HEK293 (cell line): ENCODE results near the gene AKAP8L.
A peak's percentile ranks its signal among the peaks of the same experiment; 100 is the strongest.

ENCODE experiments used
- CTCF ChIA-PET: fragments of 350-600 bp; formaldehyde crosslinking; extraction: SDS; loops from one replicate; lab custom pipeline; 2021; ENCODE audit warnings: antibody characterized with exemption; lab: Yijun Ruan, JAX
- POLR2A ChIA-PET: fragments of 300-600 bp; formaldehyde crosslinking; extraction: SDS; loops from one replicate; lab custom pipeline; 2020; ENCODE audit warnings: antibody characterized with exemption, inconsistent platforms; lab: Yijun Ruan, JAX
- H3K27ac ChIP-seq: fragments of 200-500 bp; sonication (Bioruptor generic); 2 replicates; pipeline ENCODE4 v1.5.1; 2014; ENCODE audit warnings: low read depth, low read length, control low read depth, inconsistent platforms; ENCODE audit errors: extremely low read depth
- H3K36me3 ChIP-seq, 2 experiments: fragments of 200-500 bp in 1 of 2; sonication (Bioruptor generic) in 1 of 2; 1 replicate in 1 of 2; 2 replicates in 1 of 2; pipeline ENCODE4 v1.5.1; 2014 to 2017; ENCODE audit warnings: inconsistent platforms in 2 of 2, low read length in 2 of 2; ENCODE audit not compliant: control insufficient read depth in 2 of 2, insufficient read depth in 1 of 2
- H3K4me1 ChIP-seq: fragments of 200-500 bp; sonication (Bioruptor generic); 2 replicates; pipeline ENCODE4 v1.5.1; 2014; ENCODE audit warnings: mild to moderate bottlenecking, low read length, inconsistent platforms; ENCODE audit not compliant: control insufficient read depth, insufficient read depth
- H3K4me3 ChIP-seq: 2 replicates; pipeline ENCODE4 v1.5.1; 2011; ENCODE audit warnings: low read depth, mild to moderate bottlenecking, control low read depth, low read length, moderate library complexity
- H3K9me3 ChIP-seq: fragments of 200-500 bp; sonication (Bioruptor generic); 2 replicates; pipeline ENCODE4 v1.5.1; 2014; ENCODE audit warnings: low read depth, low read length, inconsistent platforms; ENCODE audit not compliant: control insufficient read depth, insufficient read depth
- EGR2 ChIP-seq: fragments of 450-650 bp; formaldehyde crosslinking; IDR thresholded peaks from 2 replicates; pipeline ENCODE4 v1.5.1; 2016; ENCODE audit warnings: low read depth, missing biosample characterization, missing genetic modification characterization
- TCF7L2 ChIP-seq: IDR thresholded peaks from 2 replicates; pipeline ENCODE4 v1.6.1; 2011; ENCODE audit warnings: low read depth, mild to moderate bottlenecking, inconsistent platforms, low read length, moderate library complexity, borderline replicate concordance
- ZFP3 ChIP-seq: fragments of 450-650 bp; formaldehyde crosslinking; IDR thresholded peaks from 2 replicates; pipeline ENCODE4 v1.5.1; 2016; ENCODE audit warnings: low read depth, missing biosample characterization, missing genetic modification characterization
- ZNF114 ChIP-seq: fragments of 450-650 bp; formaldehyde crosslinking; IDR thresholded peaks from 2 replicates; pipeline ENCODE4 v1.5.0; 2017; ENCODE audit warnings: missing biosample characterization, missing genetic modification characterization
- ZNF19 ChIP-seq: fragments of 450-650 bp; formaldehyde crosslinking; IDR thresholded peaks from 2 replicates; pipeline ENCODE4; 2016; ENCODE audit warnings: missing biosample characterization, missing genetic modification characterization, low read depth
- ZNF362 ChIP-seq: fragments of 450-650 bp; formaldehyde crosslinking; IDR thresholded peaks from 2 replicates; pipeline ENCODE4 v1.5.1; 2016; ENCODE audit warnings: missing biosample characterization, missing genetic modification characterization
- ZNF394 ChIP-seq: fragments of 450-650 bp; formaldehyde crosslinking; IDR thresholded peaks from 2 replicates; pipeline ENCODE4 v1.5.1; 2016; ENCODE audit warnings: missing biosample characterization, missing genetic modification characterization, mild to moderate bottlenecking, moderate library complexity, borderline replicate concordance
- ZNF433 ChIP-seq: fragments of 450-650 bp; formaldehyde crosslinking; IDR thresholded peaks from 2 replicates; pipeline ENCODE4 v1.5.1; 2016; ENCODE audit warnings: missing biosample characterization, missing genetic modification characterization, low read depth
- ZNF544 ChIP-seq: fragments of 450-650 bp; formaldehyde crosslinking; IDR thresholded peaks from 2 replicates; pipeline ENCODE4 v1.5.0; 2017; ENCODE audit warnings: missing biosample characterization, missing genetic modification characterization
- ZNF558 ChIP-seq: fragments of 450-650 bp; formaldehyde crosslinking; IDR thresholded peaks from 2 replicates; pipeline ENCODE4 v1.5.1; 2016; ENCODE audit warnings: missing biosample characterization, missing genetic modification characterization
- ZNF571 ChIP-seq: fragments of 450-650 bp; formaldehyde crosslinking; IDR thresholded peaks from 2 replicates; pipeline ENCODE4 v1.5.0; 2017; ENCODE audit warnings: missing biosample characterization, missing genetic modification characterization
- ZNF704 ChIP-seq: fragments of 450-650 bp; formaldehyde crosslinking; IDR thresholded peaks from 2 replicates; pipeline ENCODE4 v1.5.1; 2016; ENCODE audit warnings: missing biosample characterization, missing genetic modification characterization
- ZNF785 ChIP-seq: fragments of 450-650 bp; formaldehyde crosslinking; IDR thresholded peaks from 2 replicates; pipeline ENCODE4 v1.5.1; 2016; ENCODE audit warnings: missing biosample characterization, missing genetic modification characterization
- ZSCAN23 ChIP-seq: fragments of 450-650 bp; formaldehyde crosslinking; IDR thresholded peaks from 2 replicates; pipeline ENCODE4 v1.5.1; 2016; ENCODE audit warnings: missing biosample characterization, missing genetic modification characterization
- TF ChIP-seq, protein P1 (sequence below): IDR thresholded peaks from 2 replicates; pipeline ENCODE4 v1.6.1; 2011; ENCODE audit warnings: mild to moderate bottlenecking, low read depth, low read length, borderline replicate concordance
- TF ChIP-seq, protein P2 (sequence below): fragments of 450-650 bp; IDR thresholded peaks from 2 replicates; pipeline ENCODE4 v1.5.1; 2018; ENCODE audit warnings: missing biosample characterization, missing genetic modification characterization
- TF ChIP-seq, protein P3 (sequence below): fragments of 450-650 bp; formaldehyde crosslinking; conservative IDR thresholded peaks from 2 replicates; pipeline ENCODE4 v1.5.1; 2016; ENCODE audit warnings: low read depth, missing biosample characterization, missing genetic modification characterization
- TF ChIP-seq, protein P4 (sequence below): fragments of 450-650 bp; IDR thresholded peaks from 2 replicates; pipeline ENCODE4 v1.5.1; 2018; ENCODE audit warnings: missing biosample characterization, mild to moderate bottlenecking, missing genetic modification characterization
- TF ChIP-seq, protein P5 (sequence below): fragments of 450-650 bp; formaldehyde crosslinking; IDR thresholded peaks from 2 replicates; pipeline ENCODE4 v1.5.1; 2016; ENCODE audit warnings: missing biosample characterization, missing genetic modification characterization

AKAP8L gene

DNA sequence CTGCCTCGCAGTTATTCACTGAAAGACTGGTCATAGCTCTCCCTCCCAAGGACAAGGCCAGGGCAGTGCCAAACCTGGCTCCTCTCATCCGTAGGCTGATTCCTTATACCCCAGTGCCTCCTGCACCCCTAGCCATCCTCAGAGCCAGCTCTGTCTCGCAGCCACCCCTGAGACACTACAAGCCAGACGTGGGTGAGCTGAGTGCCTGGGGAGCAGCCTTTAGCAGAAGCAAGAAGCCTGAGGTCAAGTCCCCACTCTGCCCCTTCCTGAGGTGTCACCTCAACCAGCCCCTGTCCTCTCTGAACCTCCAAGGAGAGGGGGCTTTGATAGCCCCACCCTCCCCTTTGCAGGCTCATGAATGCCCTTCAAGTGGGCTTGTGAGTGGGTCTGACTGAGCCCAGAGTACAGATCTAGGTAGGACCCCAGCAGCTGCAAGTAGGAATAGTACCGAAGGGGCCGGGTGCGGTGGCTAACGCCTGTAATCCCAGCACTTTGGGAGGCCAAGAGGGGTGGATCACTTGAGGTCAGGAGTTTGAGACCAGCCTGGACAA is 14.8 kb upstream of the AKAP8L start:
- Histone ChIP-seq H3K27ac (no peak overlapping the region), H3K4me1 (peaks cover 7% of the 10 kb centered on the region), H3K36me3 (peaks cover 0 to 21% of the 10 kb centered on the region in 2 experiments; a peak in 1 of 3 replicates), H3K4me3 (peak overlapping the region; percentile 95)
- CTCF ChIA-PET: interaction anchor here (0.7 to 2.3 kb wide), 3 partner anchors 13 to 122 kb away, joined by 4 to 8 read pairs (median 7); no protein-coding TSS in a partner anchor
- TF ChIP-seq ZNF571 (tag by site-specific recombination): no peak
- no peak for TF ChIP-seq TCF7L2
- no peak for TF ChIP-seq ZNF785 (tag by site-specific recombination)
- TF ChIP-seq, protein P1, sequence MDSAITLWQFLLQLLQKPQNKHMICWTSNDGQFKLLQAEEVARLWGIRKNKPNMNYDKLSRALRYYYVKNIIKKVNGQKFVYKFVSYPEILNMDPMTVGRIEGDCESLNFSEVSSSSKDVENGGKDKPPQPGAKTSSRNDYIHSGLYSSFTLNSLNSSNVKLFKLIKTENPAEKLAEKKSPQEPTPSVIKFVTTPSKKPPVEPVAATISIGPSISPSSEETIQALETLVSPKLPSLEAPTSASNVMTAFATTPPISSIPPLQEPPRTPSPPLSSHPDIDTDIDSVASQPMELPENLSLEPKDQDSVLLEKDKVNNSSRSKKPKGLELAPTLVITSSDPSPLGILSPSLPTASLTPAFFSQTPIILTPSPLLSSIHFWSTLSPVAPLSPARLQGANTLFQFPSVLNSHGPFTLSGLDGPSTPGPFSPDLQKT: no peak
- TF ChIP-seq, all 188 proteins: peak for 0
- no peaks in the 10 kb centered on the region for H3K9me3 ChIP-seq
- POLR2A ChIA-PET: interaction anchor here (1.2 to 2.8 kb wide), 7 partner anchors 15 to 122 kb away, joined by 4 to 27 read pairs (median 5); partner anchors contain the start of genes AKAP8 and AKAP8L

- H3K36me3 ChIP-seq: peaks cover 0 to 27% of the 10 kb centered on the region in 2 experiments; a peak in 1 of 3 replicates
- no peaks in the 10 kb centered on the region for H3K9me3 ChIP-seq
- ChIA-PET CTCF (interaction anchor here (1.7 to 2.3 kb wide), 2 partner anchors 12 to 123 kb away, joined by 7 to 8 read pairs; no protein-coding TSS in a partner anchor), POLR2A (interaction anchor here (0.6 to 2.8 kb wide), 9 partner anchors 14 to 1298 kb away, joined by 3 to 27 read pairs (median 5); partner anchors contain the start of genes AKAP8 and AKAP8L)
- H3K27ac ChIP-seq: peak overlapping the region; percentile 68
- H3K4me1 ChIP-seq: peaks cover 7% of the 10 kb centered on the region
- H3K4me3 ChIP-seq: peak overlapping the region; percentile 95
- TF ChIP-seq ZNF114 (tag by site-specific recombination) (no peak), ZSCAN23 (tag by site-specific recombination) (no peak), ZNF704 (tag by site-specific recombination) (no peak; the same call in 1 of the 2 replicates), ZNF433 (tag by site-specific recombination) (no peak), ZFP3 (tag by site-specific recombination) (no peak), ZNF19 (tag by site-specific recombination) (no peak), EGR2 (tag by site-specific recombination) (no peak), ZNF362 (no peak), ZNF544 (tag by site-specific recombination) (no peak), ZNF558 (tag by site-specific recombination) (no peak), ZNF394 (tag by site-specific recombination) (0 out of 2 replicates have a peak, but pooled peaks have one; percentile 48)
- TF ChIP-seq, protein P2, sequence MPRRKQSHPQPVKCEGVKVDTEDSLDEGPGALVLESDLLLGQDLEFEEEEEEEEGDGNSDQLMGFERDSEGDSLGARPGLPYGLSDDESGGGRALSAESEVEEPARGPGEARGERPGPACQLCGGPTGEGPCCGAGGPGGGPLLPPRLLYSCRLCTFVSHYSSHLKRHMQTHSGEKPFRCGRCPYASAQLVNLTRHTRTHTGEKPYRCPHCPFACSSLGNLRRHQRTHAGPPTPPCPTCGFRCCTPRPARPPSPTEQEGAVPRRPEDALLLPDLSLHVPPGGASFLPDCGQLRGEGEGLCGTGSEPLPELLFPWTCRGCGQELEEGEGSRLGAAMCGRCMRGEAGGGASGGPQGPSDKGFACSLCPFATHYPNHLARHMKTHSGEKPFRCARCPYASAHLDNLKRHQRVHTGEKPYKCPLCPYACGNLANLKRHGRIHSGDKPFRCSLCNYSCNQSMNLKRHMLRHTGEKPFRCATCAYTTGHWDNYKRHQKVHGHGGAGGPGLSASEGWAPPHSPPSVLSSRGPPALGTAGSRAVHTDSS (tag by site-specific recombination): no peak
- TF ChIP-seq, protein P3, sequence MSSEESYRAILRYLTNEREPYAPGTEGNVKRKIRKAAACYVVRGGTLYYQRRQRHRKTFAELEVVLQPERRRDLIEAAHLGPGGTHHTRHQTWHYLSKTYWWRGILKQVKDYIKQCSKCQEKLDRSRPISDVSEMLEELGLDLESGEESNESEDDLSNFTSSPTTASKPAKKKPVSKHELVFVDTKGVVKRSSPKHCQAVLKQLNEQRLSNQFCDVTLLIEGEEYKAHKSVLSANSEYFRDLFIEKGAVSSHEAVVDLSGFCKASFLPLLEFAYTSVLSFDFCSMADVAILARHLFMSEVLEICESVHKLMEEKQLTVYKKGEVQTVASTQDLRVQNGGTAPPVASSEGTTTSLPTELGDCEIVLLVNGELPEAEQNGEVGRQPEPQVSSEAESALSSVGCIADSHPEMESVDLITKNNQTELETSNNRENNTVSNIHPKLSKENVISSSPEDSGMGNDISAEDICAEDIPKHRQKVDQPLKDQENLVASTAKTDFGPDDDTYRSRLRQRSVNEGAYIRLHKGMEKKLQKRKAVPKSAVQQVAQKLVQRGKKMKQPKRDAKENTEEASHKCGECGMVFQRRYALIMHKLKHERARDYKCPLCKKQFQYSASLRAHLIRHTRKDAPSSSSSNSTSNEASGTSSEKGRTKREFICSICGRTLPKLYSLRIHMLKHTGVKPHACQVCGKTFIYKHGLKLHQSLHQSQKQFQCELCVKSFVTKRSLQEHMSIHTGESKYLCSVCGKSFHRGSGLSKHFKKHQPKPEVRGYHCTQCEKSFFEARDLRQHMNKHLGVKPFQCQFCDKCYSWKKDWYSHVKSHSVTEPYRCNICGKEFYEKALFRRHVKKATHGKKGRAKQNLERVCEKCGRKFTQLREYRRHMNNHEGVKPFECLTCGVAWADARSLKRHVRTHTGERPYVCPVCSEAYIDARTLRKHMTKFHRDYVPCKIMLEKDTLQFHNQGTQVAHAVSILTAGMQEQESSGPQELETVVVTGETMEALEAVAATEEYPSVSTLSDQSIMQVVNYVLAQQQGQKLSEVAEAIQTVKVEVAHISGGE: peak; percentile 23; the same call in 1 of the 2 replicates
- TF ChIP-seq, protein P4, sequence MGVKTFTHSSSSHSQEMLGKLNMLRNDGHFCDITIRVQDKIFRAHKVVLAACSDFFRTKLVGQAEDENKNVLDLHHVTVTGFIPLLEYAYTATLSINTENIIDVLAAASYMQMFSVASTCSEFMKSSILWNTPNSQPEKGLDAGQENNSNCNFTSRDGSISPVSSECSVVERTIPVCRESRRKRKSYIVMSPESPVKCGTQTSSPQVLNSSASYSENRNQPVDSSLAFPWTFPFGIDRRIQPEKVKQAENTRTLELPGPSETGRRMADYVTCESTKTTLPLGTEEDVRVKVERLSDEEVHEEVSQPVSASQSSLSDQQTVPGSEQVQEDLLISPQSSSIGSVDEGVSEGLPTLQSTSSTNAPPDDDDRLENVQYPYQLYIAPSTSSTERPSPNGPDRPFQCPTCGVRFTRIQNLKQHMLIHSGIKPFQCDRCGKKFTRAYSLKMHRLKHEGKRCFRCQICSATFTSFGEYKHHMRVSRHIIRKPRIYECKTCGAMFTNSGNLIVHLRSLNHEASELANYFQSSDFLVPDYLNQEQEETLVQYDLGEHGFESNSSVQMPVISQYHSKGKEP (tag by site-specific recombination): peak; percentile 63; the same call in 1 of the 2 replicates
- TF ChIP-seq, protein P5, sequence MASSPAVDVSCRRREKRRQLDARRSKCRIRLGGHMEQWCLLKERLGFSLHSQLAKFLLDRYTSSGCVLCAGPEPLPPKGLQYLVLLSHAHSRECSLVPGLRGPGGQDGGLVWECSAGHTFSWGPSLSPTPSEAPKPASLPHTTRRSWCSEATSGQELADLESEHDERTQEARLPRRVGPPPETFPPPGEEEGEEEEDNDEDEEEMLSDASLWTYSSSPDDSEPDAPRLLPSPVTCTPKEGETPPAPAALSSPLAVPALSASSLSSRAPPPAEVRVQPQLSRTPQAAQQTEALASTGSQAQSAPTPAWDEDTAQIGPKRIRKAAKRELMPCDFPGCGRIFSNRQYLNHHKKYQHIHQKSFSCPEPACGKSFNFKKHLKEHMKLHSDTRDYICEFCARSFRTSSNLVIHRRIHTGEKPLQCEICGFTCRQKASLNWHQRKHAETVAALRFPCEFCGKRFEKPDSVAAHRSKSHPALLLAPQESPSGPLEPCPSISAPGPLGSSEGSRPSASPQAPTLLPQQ: peak; percentile 79
Measured at GRCh38 chr19:15432629-15433518, 14.1 kb upstream of the AKAP8L start.
